GM12865 (cell line): ENCODE measurements around the gene SPATA46.
A peak's percentile ranks its signal among the peaks of the same experiment; 100 is the strongest.

Experiments used
- DNase-seq: peaks from one replicate; pipeline ENCODE4 v3.0.0; 2010; ENCODE audit warnings: low read depth
- H3K4me3 ChIP-seq: 2 replicates; pipeline ENCODE4 v1.5.1; 2011; ENCODE audit warnings: mild to moderate bottlenecking, low read depth, low read length, control low read depth
- CTCF ChIP-seq: IDR thresholded peaks from 2 replicates; pipeline ENCODE4 v1.5.1; 2011; ENCODE audit warnings: low read length, control low read depth, low read depth, inconsistent platforms; ENCODE audit not compliant: insufficient read depth; ENCODE audit errors: missing control alignments

Gene SPATA46

GRCh38 chr1:162400790-162401355 is 24.2 kb upstream of the SPATA46 start:
- no peak for DNase-seq
- TF ChIP-seq CTCF: no peak
- H3K4me3 ChIP-seq: no peak overlapping the region

- no peak for TF ChIP-seq CTCF
- no peak overlapping the region for H3K4me3 ChIP-seq
- no peak for DNase-seq
Measured at GRCh38 chr1:162398999-162399580, 22.4 kb upstream of the SPATA46 start.

GRCh38 chr1:162397943-162398560 is 21.4 kb upstream of the SPATA46 start:
- no peak for TF ChIP-seq CTCF
- no peak for DNase-seq

GRCh38 chr1:162397039-162397448 is 20.4 kb upstream of the SPATA46 start:
- no peak for TF ChIP-seq CTCF
- no peak overlapping the region for H3K4me3 ChIP-seq
- DNase-seq: no peak

More at GRCh38 chr1:162397943-162398560, 21.4 kb upstream of the SPATA46 start:
- H3K4me3 ChIP-seq: no peak overlapping the region

GRCh38 chr1:162396201-162396906 is 19.7 kb upstream of the SPATA46 start:
- no peak overlapping the region for H3K4me3 ChIP-seq
- TF ChIP-seq CTCF: no peak
- no peak for DNase-seq

- DNase-seq: peak; percentile 51
- peak; percentile 80 for TF ChIP-seq CTCF
- H3K4me3 ChIP-seq: no peak overlapping the region
Measured at GRCh38 chr1:162391790-162392563, 15.3 kb upstream of the SPATA46 start.
